MM.1S (cell line): ENCODE data around the gene RPL3.

Source experiments
- DNase-seq: peaks from one replicate; pipeline ENCODE4 v3.0.0-alpha.2; 2015
- H2AFZ ChIP-seq: fragments of 300-600 bp; sonication (generic); 2 replicates; pipeline ENCODE4 v1.6.0; 2016; ENCODE audit warnings: antibody characterized with exemption, low read length
- H3F3A ChIP-seq: fragments of 300-600 bp; sonication (generic); 2 replicates; pipeline ENCODE4 v1.6.1; 2016; ENCODE audit warnings: mild to moderate bottlenecking, antibody characterized with exemption, low read length, moderate library complexity, mixed read lengths; ENCODE audit not compliant: insufficient read depth
- H3K27ac ChIP-seq: fragments of 300-600 bp; sonication (generic); 2 replicates; pipeline ENCODE4 v1.5.1; 2016; ENCODE audit warnings: mild to moderate bottlenecking, low read length
- H3K27me3 ChIP-seq: fragments of 300-600 bp; sonication (generic); replicated peaks from 2 replicates; pipeline ENCODE4 v1.6.0; 2016; ENCODE audit warnings: low read length; ENCODE audit not compliant: insufficient read depth
- H3K36me3 ChIP-seq: fragments of 300-600 bp; sonication (generic); replicated peaks from 2 replicates; pipeline ENCODE4 v1.6.1; 2016; ENCODE audit warnings: mild to moderate bottlenecking, low read length, mixed read lengths; ENCODE audit not compliant: insufficient read depth
- H3K4me1 ChIP-seq: fragments of 300-600 bp; sonication (generic); 2 replicates; pipeline ENCODE4 v1.6.1; 2016; ENCODE audit warnings: low read length, mixed read lengths
- H3K4me2 ChIP-seq: fragments of 300-600 bp; sonication (generic); 2 replicates; pipeline ENCODE4 v1.6.0; 2016; ENCODE audit warnings: low read depth, low read length
- H3K4me3 ChIP-seq: fragments of 300-600 bp; sonication (generic); 2 replicates; pipeline ENCODE4 v1.5.1; 2016; ENCODE audit warnings: low read length, mixed read lengths
- H3K79me2 ChIP-seq: fragments of 300-600 bp; sonication (generic); 2 replicates; pipeline ENCODE4 v1.6.1; 2016; ENCODE audit warnings: mixed run types, low read length, mixed read lengths
- H3K9ac ChIP-seq: fragments of 300-600 bp; sonication (generic); 2 replicates; pipeline ENCODE4 v1.6.1; 2016; ENCODE audit warnings: low read length, mixed read lengths
- H3K9me2 ChIP-seq: fragments of 300-600 bp; sonication (generic); replicated peaks from 2 replicates; pipeline ENCODE4 v1.6.1; 2016; ENCODE audit warnings: mild to moderate bottlenecking, low read length, mixed read lengths; ENCODE audit not compliant: insufficient read depth
- H3K9me3 ChIP-seq: fragments of 300-600 bp; sonication (generic); replicated peaks from 2 replicates; pipeline ENCODE4 v1.6.1; 2016; ENCODE audit warnings: mild to moderate bottlenecking, low read length, mixed read lengths; ENCODE audit not compliant: insufficient read depth
- H4K20me1 ChIP-seq: fragments of 300-600 bp; sonication (generic); 2 replicates; pipeline ENCODE4 v1.6.1; 2016; ENCODE audit warnings: mild to moderate bottlenecking, low read length, moderate library complexity, mixed read lengths; ENCODE audit not compliant: insufficient read depth
- CTCF ChIP-seq: fragments of 300-600 bp; sonication (generic); IDR thresholded peaks from 2 replicates; pipeline ENCODE4 v1.5.1; 2016; ENCODE audit warnings: antibody characterized with exemption, low read length, mixed read lengths
- EZH2 ChIP-seq: fragments of 300-600 bp; sonication (generic); optimal IDR thresholded peaks from 2 replicates; pipeline ENCODE3; 2017; ENCODE audit warnings: low read depth, mild to moderate bottlenecking, antibody characterized with exemption, low read length, mixed read lengths
- EZH2phosphoT487 ChIP-seq: fragments of 300-600 bp; sonication (generic); IDR thresholded peaks from 2 replicates; pipeline ENCODE4 v1.6.1; 2018; ENCODE audit warnings: antibody characterized with exemption, low read length

Gene RPL3

GRCh38 chr22:39278040-39278439 is 41.4 kb downstream of the RPL3 start:
- no peak overlapping the region for H3K27ac ChIP-seq
- H2AFZ ChIP-seq = no peak overlapping the region
- no peaks in the 10 kb centered on the region for H4K20me1 ChIP-seq
- no peak for DNase-seq
- H3K79me2 ChIP-seq = no peaks in the 10 kb centered on the region
- no peaks in the 10 kb centered on the region for H3K9me3 ChIP-seq
- TF ChIP-seq EZH2phosphoT487 = no peak
- no peak for TF ChIP-seq CTCF
- no peak for TF ChIP-seq EZH2
- no peaks in the 10 kb centered on the region for H3K36me3 ChIP-seq
- H3K9me2 ChIP-seq = no peaks in the 10 kb centered on the region
- H3K4me2 ChIP-seq = 0 out of 2 replicates have a peak overlapping the region, but pooled peaks have one; percentile 31
- H3F3A ChIP-seq = peaks cover 3% of the 10 kb centered on the region; the same call in 1 of the 2 replicates
- H3K4me1 ChIP-seq = peaks cover 22% of the 10 kb centered on the region
- no peaks in the 10 kb centered on the region for H3K27me3 ChIP-seq
- no peak overlapping the region for H3K4me3 ChIP-seq
- no peak overlapping the region for H3K9ac ChIP-seq

DNA sequence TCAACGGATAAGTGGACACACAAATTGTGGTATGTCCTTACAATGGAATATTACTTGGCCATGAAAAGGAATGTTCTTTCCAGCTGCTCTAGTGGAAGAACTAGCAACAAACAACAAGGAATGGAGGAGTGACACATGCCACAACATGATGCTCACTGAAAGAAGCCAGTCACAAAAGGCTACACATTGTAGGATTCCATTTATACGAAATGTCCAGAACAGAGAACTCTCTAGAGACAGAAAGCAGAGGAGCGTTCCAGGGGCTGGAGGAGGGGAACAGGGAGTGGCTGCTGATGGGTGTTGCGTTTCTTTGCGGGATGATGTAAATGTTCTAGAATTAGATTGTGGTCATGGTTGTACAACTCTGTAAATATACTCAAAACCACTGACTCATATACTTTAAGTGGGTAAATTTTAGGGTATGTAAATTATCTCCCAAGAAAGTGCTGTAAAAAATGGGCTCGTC is 42.2 kb downstream of the RPL3 start:
- no peaks in the 10 kb centered on the region for H4K20me1 ChIP-seq
- no peaks in the 10 kb centered on the region for H3K27me3 ChIP-seq
- H3K27ac ChIP-seq = no peak overlapping the region
- peaks cover 22% of the 10 kb centered on the region for H3K4me1 ChIP-seq
- TF ChIP-seq EZH2phosphoT487 = no peak
- no peak for TF ChIP-seq EZH2
- TF ChIP-seq CTCF = no peak
- no peak overlapping the region for H3K4me3 ChIP-seq
- peak overlapping the region; percentile 31 for H3K4me2 ChIP-seq
- H3F3A ChIP-seq = peaks cover 3% of the 10 kb centered on the region; the same call in 1 of the 2 replicates
- no peaks in the 10 kb centered on the region for H3K9me3 ChIP-seq
- DNase-seq = peak; percentile 29
- H3K79me2 ChIP-seq = no peaks in the 10 kb centered on the region
- H3K9me2 ChIP-seq = no peaks in the 10 kb centered on the region
- peak overlapping the region; percentile 3; the same call in 1 of the 2 replicates for H2AFZ ChIP-seq
- no peak overlapping the region for H3K9ac ChIP-seq
- no peaks in the 10 kb centered on the region for H3K36me3 ChIP-seq

GRCh38 chr22:39276440-39277141 is 42.8 kb downstream of the RPL3 start:
- no peaks in the 10 kb centered on the region for H3K79me2 ChIP-seq
- H2AFZ ChIP-seq = no peak overlapping the region
- no peaks in the 10 kb centered on the region for H4K20me1 ChIP-seq
- no peak overlapping the region for H3K27ac ChIP-seq
- H3K9ac ChIP-seq = no peak overlapping the region
- H3F3A ChIP-seq = peaks cover 3% of the 10 kb centered on the region; the same call in 1 of the 2 replicates
- H3K4me3 ChIP-seq = no peak overlapping the region
- no peak for DNase-seq
- H3K4me1 ChIP-seq = peaks cover 22% of the 10 kb centered on the region
- peak overlapping the region; percentile 31; the same call in 1 of the 2 replicates for H3K4me2 ChIP-seq
- TF ChIP-seq EZH2phosphoT487 (no peak), CTCF (no peak), EZH2 (no peak)
- no peaks in the 10 kb centered on the region for H3K9me2 ChIP-seq
- H3K9me3 ChIP-seq = no peaks in the 10 kb centered on the region
- no peaks in the 10 kb centered on the region for H3K36me3 ChIP-seq
- H3K27me3 ChIP-seq = no peaks in the 10 kb centered on the region
